Astrocyte (in vitro differentiated cells and primary cell): ENCODE results near the gene FAHD2A. TPM values are rescaled to one million over a fixed set of nuclear protein-coding genes. Genes with fewer than 3 reads are reported as not detected.

Experiments
- DNase-seq: peaks from one replicate; pipeline ENCODE4 v3.0.0-alpha.2; 2010; ENCODE audit warnings: low read depth
- FAIRE-seq: peaks from 2 replicates; lab custom pipeline; 2011; peaks lifted over from hg19 to GRCh38; lab: Jason Lieb, UNC
- H2AFZ ChIP-seq: 2 replicates; pipeline ENCODE4 v1.6.0; 2012; ENCODE audit warnings: low read depth, low read length, inconsistent platforms
- H3K27ac ChIP-seq: 2 replicates; pipeline ENCODE4 v1.5.1; 2011; ENCODE audit warnings: low read depth, low read length, inconsistent platforms
- H3K27me3 ChIP-seq: 2 replicates; pipeline ENCODE4 v1.6.0; 2011; ENCODE audit warnings: low read length, inconsistent platforms; ENCODE audit not compliant: insufficient read depth
- H3K36me3 ChIP-seq: 2 replicates; pipeline ENCODE4 v1.5.1; 2011; ENCODE audit warnings: low read length, inconsistent platforms; ENCODE audit not compliant: insufficient read depth
- H3K4me1 ChIP-seq: 2 replicates; pipeline ENCODE4 v1.5.1; 2011; ENCODE audit warnings: low read length, inconsistent platforms; ENCODE audit not compliant: insufficient read depth
- H3K4me2 ChIP-seq: 2 replicates; pipeline ENCODE4 v1.6.0; 2012; ENCODE audit warnings: low read length, inconsistent platforms
- H3K4me3 ChIP-seq: 2 replicates; pipeline ENCODE4 v1.5.1; 2011; ENCODE audit warnings: low read depth, mild to moderate bottlenecking, low read length, inconsistent platforms; ENCODE audit not compliant: insufficient read depth
- H3K79me2 ChIP-seq: 2 replicates; pipeline ENCODE4 v1.6.0; 2012; ENCODE audit warnings: mild to moderate bottlenecking, low read length, inconsistent platforms; ENCODE audit not compliant: insufficient read depth
- H3K9ac ChIP-seq: 2 replicates; pipeline ENCODE4 v1.6.0; 2012; ENCODE audit warnings: mild to moderate bottlenecking, low read length, inconsistent platforms
- H3K9me3 ChIP-seq: 2 replicates; pipeline ENCODE4 v1.5.1; 2012; ENCODE audit warnings: low read depth, mild to moderate bottlenecking, low read length, inconsistent platforms; ENCODE audit not compliant: insufficient read depth
- H4K20me1 ChIP-seq: 2 replicates; pipeline ENCODE4 v1.6.0; 2012; ENCODE audit warnings: low read length, inconsistent platforms; ENCODE audit not compliant: insufficient read depth
- H3K27ac Mint-ChIP-seq: one replicate; pipeline ENCODE4 v1.8.0; 2021; ENCODE audit warnings: mild to moderate bottlenecking, mixed read lengths; ENCODE audit not compliant: unreplicated experiment
- H3K27me3 Mint-ChIP-seq: one replicate; pipeline ENCODE4 v1.8.0; 2021; ENCODE audit warnings: low read depth, mixed read lengths; ENCODE audit not compliant: unreplicated experiment
- H3K36me3 Mint-ChIP-seq: one replicate; pipeline ENCODE4 v1.8.0; 2021; ENCODE audit warnings: low read depth, mixed read lengths; ENCODE audit not compliant: unreplicated experiment
- H3K4me1 Mint-ChIP-seq: one replicate; pipeline ENCODE4 v1.8.0; 2021; ENCODE audit warnings: low read depth, mixed read lengths; ENCODE audit not compliant: unreplicated experiment
- H3K4me3 Mint-ChIP-seq: one replicate; pipeline ENCODE4 v1.8.0; 2021; ENCODE audit warnings: mild to moderate bottlenecking, moderate library complexity, mixed read lengths; ENCODE audit not compliant: unreplicated experiment
- H3K9me3 Mint-ChIP-seq: one replicate; pipeline ENCODE4 v1.8.0; 2021; ENCODE audit warnings: mild to moderate bottlenecking, mixed read lengths; ENCODE audit not compliant: unreplicated experiment
- EZH2 ChIP-seq: IDR thresholded peaks from 2 replicates; pipeline ENCODE4 v1.6.1; 2012; ENCODE audit warnings: mild to moderate bottlenecking, low read length, inconsistent platforms; ENCODE audit not compliant: insufficient read depth
- total RNA-seq: library from RNA; stranded (reverse); gene quantifications from 2 replicates; pipeline ENCODE4 v1.2.1, GENCODE V29; 2021
- TF ChIP-seq, protein P1 (sequence below): IDR thresholded peaks from 2 replicates; pipeline ENCODE4 v1.5.1; 2011; ENCODE audit warnings: low read depth, mild to moderate bottlenecking, inconsistent platforms, low read length, moderate library complexity; ENCODE audit not compliant: insufficient read depth

The FAHD2A gene
- total RNA-seq, 1 donor from 2014 or later: 21.9 TPM

DNA sequence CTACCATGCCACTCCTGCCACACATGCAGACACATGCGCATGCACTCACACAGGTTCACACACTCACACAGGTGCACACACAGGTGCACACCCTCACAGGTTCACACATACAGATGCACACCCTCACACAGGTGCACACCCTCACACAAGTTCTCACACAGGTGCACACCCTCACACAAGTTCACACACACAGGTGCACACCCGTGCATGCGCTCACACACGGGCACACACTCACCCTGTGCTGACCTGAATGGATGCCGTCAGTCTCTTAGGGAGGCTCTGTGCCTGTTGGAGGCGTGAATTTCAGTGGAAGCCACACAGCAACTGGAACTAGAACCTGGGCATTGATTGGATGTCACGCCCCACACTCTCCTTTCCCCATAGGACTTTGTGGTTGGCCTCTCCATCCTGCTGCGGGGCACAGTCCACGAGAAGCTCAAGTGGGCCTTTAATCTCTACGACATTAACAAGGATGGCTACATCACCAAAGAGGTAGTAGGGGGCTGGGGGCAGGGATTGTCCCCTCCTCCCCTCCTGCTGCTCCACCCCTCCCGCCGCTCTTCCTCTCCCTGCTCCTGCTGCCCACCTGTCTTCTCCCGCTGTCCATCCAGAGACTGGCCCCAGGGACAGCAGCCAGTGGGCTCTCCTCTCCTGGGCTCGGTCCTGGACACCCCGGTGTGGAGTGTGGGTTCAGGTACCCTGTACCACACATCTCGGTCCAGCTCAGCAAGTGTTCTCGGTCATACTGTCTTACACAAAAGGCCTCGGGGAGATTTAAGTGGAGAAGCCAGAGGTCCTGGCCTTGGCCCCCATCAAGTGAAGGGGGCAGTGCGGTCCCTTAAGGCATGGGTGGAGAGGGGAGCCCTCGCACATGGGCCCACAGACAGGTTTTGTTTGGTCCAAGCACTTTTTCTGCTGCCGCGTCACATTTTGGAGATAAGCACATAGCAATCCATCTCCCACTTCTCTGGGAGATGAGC is 21.0 kb upstream of the FAHD2A start:
- Histone ChIP-seq H3K4me2 (no peak overlapping the region), H3K79me2 (no peaks in the 10 kb centered on the region), H4K20me1 (no peaks in the 10 kb centered on the region), H3K27ac (no peak overlapping the region), H3K27me3 (peaks cover 2% of the 10 kb centered on the region), H3K4me3 (no peak overlapping the region), H3K36me3 (no peaks in the 10 kb centered on the region), H2AFZ (no peak overlapping the region), H3K9me3 (no peaks in the 10 kb centered on the region), H3K4me1 (no peaks in the 10 kb centered on the region), H3K9ac (no peak overlapping the region)
- Mint-ChIP-seq H3K9me3 (no peaks in the 10 kb centered on the region), H3K4me3 (no peak overlapping the region), H3K36me3 (no peaks in the 10 kb centered on the region), H3K4me1 (no peaks in the 10 kb centered on the region), H3K27ac (no peak overlapping the region), H3K27me3 (peaks cover 43% of the 10 kb centered on the region)
- DNase-seq (no peak), FAIRE-seq (no peak)
- TF ChIP-seq EZH2: no peak
- TF ChIP-seq, protein P1, sequence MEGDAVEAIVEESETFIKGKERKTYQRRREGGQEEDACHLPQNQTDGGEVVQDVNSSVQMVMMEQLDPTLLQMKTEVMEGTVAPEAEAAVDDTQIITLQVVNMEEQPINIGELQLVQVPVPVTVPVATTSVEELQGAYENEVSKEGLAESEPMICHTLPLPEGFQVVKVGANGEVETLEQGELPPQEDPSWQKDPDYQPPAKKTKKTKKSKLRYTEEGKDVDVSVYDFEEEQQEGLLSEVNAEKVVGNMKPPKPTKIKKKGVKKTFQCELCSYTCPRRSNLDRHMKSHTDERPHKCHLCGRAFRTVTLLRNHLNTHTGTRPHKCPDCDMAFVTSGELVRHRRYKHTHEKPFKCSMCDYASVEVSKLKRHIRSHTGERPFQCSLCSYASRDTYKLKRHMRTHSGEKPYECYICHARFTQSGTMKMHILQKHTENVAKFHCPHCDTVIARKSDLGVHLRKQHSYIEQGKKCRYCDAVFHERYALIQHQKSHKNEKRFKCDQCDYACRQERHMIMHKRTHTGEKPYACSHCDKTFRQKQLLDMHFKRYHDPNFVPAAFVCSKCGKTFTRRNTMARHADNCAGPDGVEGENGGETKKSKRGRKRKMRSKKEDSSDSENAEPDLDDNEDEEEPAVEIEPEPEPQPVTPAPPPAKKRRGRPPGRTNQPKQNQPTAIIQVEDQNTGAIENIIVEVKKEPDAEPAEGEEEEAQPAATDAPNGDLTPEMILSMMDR: no peak

DNA sequence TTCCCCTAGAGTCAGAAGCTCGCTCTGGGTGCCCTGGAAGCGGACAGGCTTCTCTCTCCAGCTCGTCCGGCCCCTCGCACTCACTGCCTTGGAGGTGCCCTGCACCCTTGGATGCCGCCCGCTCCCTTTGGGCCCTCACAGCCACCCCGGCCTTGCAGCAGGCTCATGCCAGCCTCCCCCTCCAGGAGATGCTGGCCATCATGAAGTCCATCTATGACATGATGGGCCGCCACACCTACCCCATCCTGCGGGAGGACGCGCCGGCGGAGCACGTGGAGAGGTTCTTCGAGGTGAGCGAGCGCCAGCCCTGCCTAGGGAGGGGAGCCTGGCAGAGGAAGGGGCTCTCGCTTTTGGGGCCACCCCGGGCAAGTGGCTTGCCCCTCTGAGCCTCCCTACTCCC is 20.3 kb upstream of the FAHD2A start:
- Histone ChIP-seq H3K4me1 (no peaks in the 10 kb centered on the region), H3K4me3 (no peak overlapping the region), H4K20me1 (no peaks in the 10 kb centered on the region), H3K27ac (no peak overlapping the region), H3K27me3 (peaks cover 2% of the 10 kb centered on the region), H3K9me3 (no peaks in the 10 kb centered on the region), H3K79me2 (no peaks in the 10 kb centered on the region), H3K9ac (no peak overlapping the region), H3K36me3 (no peaks in the 10 kb centered on the region), H3K4me2 (no peak overlapping the region), H2AFZ (no peak overlapping the region)
- H3K36me3 Mint-ChIP-seq: no peaks in the 10 kb centered on the region
- DNase-seq (no peak), FAIRE-seq (no peak)
- H3K27ac Mint-ChIP-seq: no peak overlapping the region
- no peak for TF ChIP-seq EZH2
- TF ChIP-seq, protein P1: no peak
- no peaks in the 10 kb centered on the region for H3K4me1 Mint-ChIP-seq
- H3K9me3 Mint-ChIP-seq: no peaks in the 10 kb centered on the region
- H3K27me3 Mint-ChIP-seq: peaks cover 36% of the 10 kb centered on the region
- H3K4me3 Mint-ChIP-seq: no peak overlapping the region
